ENCODE results near the gene RFC5.

DNA sequence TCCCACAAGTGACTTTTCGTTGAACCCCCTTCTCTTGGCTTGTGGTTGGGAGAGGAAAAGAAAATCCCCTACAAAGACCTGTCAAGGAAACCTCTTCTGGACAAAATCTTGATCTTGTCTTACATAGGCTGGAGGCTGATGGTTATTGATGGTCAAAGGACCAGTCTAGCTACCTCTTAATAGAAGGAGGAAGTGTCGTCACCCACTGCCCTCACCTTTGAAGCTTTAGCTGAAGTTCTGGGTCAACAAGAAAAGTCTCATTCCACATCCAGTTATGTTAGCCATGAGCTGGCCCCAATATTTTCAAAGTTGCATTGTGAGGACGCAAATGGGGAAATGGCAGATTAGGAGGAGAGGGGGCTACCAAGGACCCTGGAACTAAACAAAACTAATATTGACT, 41.5 kb upstream of the RFC5 start:
- TF ChIP-seq, protein P1, sequence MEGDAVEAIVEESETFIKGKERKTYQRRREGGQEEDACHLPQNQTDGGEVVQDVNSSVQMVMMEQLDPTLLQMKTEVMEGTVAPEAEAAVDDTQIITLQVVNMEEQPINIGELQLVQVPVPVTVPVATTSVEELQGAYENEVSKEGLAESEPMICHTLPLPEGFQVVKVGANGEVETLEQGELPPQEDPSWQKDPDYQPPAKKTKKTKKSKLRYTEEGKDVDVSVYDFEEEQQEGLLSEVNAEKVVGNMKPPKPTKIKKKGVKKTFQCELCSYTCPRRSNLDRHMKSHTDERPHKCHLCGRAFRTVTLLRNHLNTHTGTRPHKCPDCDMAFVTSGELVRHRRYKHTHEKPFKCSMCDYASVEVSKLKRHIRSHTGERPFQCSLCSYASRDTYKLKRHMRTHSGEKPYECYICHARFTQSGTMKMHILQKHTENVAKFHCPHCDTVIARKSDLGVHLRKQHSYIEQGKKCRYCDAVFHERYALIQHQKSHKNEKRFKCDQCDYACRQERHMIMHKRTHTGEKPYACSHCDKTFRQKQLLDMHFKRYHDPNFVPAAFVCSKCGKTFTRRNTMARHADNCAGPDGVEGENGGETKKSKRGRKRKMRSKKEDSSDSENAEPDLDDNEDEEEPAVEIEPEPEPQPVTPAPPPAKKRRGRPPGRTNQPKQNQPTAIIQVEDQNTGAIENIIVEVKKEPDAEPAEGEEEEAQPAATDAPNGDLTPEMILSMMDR (IDR thresholded peaks at IDR 0.05) = no peak
- TF ChIP-seq POLR2A (IDR thresholded peaks at IDR 0.05) = no peak

Data from tibial nerve (tissue), 3 donors.